ENCODE measurements around the gene ALDH3A1. TPM values are rescaled to one million over a fixed set of nuclear protein-coding genes. Genes with fewer than 3 reads are reported as not detected.

The ALDH3A1 gene
- total RNA-seq, 2 experiments from 2014 or later = not detected

DNA sequence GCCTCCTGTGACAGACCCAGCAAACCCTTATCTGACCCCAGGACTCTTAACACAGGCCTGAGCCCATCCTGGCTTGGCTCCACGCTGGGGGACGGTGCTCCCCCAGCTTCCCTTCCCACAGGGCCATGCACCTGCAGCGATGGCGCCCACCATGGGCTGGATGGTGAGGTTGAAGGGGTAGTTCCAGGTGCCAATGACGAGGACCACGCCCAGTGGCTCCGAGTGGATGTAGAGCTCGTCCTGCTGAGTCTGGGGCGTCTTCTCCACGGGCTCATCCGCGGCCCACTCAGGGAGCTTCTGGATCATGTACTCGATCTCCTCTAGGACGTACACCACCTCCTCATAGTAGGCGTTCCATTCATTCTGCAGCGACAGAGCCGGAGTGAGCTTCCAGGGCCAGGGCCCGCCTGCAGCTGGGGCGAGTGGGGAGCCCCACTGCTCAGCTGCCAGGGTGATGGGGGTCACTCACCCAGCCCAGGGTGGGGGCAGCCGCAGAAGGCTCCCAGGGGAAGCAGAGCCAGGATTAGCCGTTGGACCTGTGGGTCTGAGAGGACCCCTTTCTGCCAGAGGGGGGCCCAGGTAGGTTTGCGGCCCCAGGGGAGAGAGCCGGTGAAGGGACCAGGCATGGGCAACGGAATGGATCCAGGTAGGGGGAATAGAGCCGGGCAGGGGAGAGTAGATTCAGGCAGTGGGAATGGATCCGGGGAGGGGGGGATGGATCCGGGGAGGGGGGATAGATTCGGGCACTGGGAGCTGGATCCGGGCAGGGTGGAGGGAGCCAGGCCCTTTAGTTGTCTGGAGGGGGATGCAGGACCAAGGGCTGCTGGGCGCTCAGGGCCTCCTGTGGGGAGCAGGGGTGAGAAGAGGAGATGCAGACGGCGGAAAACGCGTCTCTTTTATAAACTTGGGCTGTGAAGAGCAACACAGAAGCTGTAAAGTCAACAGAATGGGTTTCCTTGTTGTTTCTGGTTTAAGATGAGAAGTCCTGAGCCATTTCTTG is 4.7 kb downstream of the ALDH3A1 start:
- Mint-ChIP-seq H3K4me3 (no peak overlapping the region), H3K36me3 (ENCODE audit: low read depth) (no peaks in the 10 kb centered on the region), H3K9me3 (no peaks in the 10 kb centered on the region), H3K4me1 (ENCODE audit: low read depth) (peaks cover 14% of the 10 kb centered on the region), H3K27me3 (no peaks in the 10 kb centered on the region), H3K27ac (no peak overlapping the region)
- ChIA-PET CTCF (no interaction called here), POLR2A (no interaction called here)
- H3K27ac ChIP-seq (ENCODE audit: low read depth in 1 of 2, low read length in 2 of 2) = no peak overlapping the region
- no peaks in the 10 kb centered on the region for H3K27me3 ChIP-seq (ENCODE audit: control insufficient read depth in 1 of 2, insufficient read depth in 2 of 2, low read length in 2 of 2)
- no peak overlapping the region for H3K4me3 ChIP-seq (ENCODE audit: low read length)
- H3K36me3 ChIP-seq (ENCODE audit: insufficient read depth, low read length) = no peaks in the 10 kb centered on the region
- intact Hi-C loops (cut with DNase I, micrococcal nuclease) = no loop called here
- no peak for DNase-seq
- no peak for TF ChIP-seq CTCF (IDR thresholded peaks at IDR 0.05)
- no peaks in the 10 kb centered on the region for H3K9me3 ChIP-seq (ENCODE audit: control insufficient read depth in 1 of 2, insufficient read depth in 1 of 2, low read length in 2 of 2)
- peaks cover 11% of the 10 kb centered on the region for H3K4me1 ChIP-seq (ENCODE audit: insufficient read depth, low read length)
- no peak for ATAC-seq (ENCODE audit: poor library complexity)

DNA sequence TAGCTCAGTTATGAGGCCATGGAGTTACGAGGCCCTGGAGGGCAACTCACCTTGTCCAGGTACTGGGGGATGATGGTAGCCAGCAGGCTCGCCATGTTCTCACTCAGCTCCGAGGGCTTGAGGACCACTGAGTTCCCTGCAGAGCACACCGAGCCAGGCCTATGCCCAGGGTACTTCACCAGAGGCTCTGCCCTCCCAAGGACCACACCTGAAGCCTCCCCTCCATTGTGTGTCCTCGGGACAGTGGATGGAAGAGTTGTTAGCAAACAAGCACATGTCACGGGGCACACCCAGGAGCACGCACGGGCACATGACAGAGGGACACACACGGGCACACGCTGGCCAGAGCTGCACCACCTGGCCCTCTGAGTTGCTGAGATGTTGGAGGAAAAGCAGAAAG is 5.6 kb downstream of the ALDH3A1 start:
- no peaks in the 10 kb centered on the region for H3K36me3 Mint-ChIP-seq (ENCODE audit: low read depth)
- DNase-seq (no peak), ATAC-seq (ENCODE audit: poor library complexity) (no peak)
- intact Hi-C loops (cut with DNase I, micrococcal nuclease) = no loop called here
- no peaks in the 10 kb centered on the region for H3K9me3 Mint-ChIP-seq
- H3K27me3 ChIP-seq (ENCODE audit: control insufficient read depth in 1 of 2, insufficient read depth in 2 of 2, low read length in 2 of 2) = no peaks in the 10 kb centered on the region
- H3K36me3 ChIP-seq (ENCODE audit: insufficient read depth, low read length) = no peaks in the 10 kb centered on the region
- ChIA-PET CTCF (no interaction called here), POLR2A (no interaction called here)
- H3K9me3 ChIP-seq (ENCODE audit: control insufficient read depth in 1 of 2, insufficient read depth in 1 of 2, low read length in 2 of 2) = no peaks in the 10 kb centered on the region
- peaks cover 11% of the 10 kb centered on the region for H3K4me1 ChIP-seq (ENCODE audit: insufficient read depth, low read length)
- no peak overlapping the region for H3K27ac Mint-ChIP-seq
- no peaks in the 10 kb centered on the region for H3K27me3 Mint-ChIP-seq
- peak overlapping the region; percentile 66 for H3K4me3 Mint-ChIP-seq
- no peak overlapping the region for H3K4me3 ChIP-seq (ENCODE audit: low read length)
- peaks cover 14% of the 10 kb centered on the region for H3K4me1 Mint-ChIP-seq (ENCODE audit: low read depth)
- no peak overlapping the region for H3K27ac ChIP-seq (ENCODE audit: low read depth in 1 of 2, low read length in 2 of 2)
- no peak for TF ChIP-seq CTCF (IDR thresholded peaks at IDR 0.05)

GRCh38 chr17:19741832-19742457 is 6.2 kb downstream of the ALDH3A1 start:
- TF ChIP-seq CTCF (IDR thresholded peaks at IDR 0.05) = no peak
- no peaks in the 10 kb centered on the region for H3K36me3 Mint-ChIP-seq (ENCODE audit: low read depth)
- Histone ChIP-seq H3K9me3 (ENCODE audit: control insufficient read depth in 1 of 2, insufficient read depth in 1 of 2, low read length in 2 of 2) (no peaks in the 10 kb centered on the region), H3K4me3 (ENCODE audit: low read length) (no peak overlapping the region), H3K27ac (ENCODE audit: low read depth in 1 of 2, low read length in 2 of 2) (no peak overlapping the region), H3K27me3 (ENCODE audit: control insufficient read depth in 1 of 2, insufficient read depth in 2 of 2, low read length in 2 of 2) (no peaks in the 10 kb centered on the region), H3K4me1 (ENCODE audit: insufficient read depth, low read length) (peaks cover 11% of the 10 kb centered on the region), H3K36me3 (ENCODE audit: insufficient read depth, low read length) (no peaks in the 10 kb centered on the region)
- DNase-seq = no peak
- no peak overlapping the region for H3K4me3 Mint-ChIP-seq
- no peaks in the 10 kb centered on the region for H3K9me3 Mint-ChIP-seq
- ATAC-seq (ENCODE audit: poor library complexity) = no peak
- intact Hi-C loops (cut with DNase I, micrococcal nuclease) = no loop called here
- no peaks in the 10 kb centered on the region for H3K27me3 Mint-ChIP-seq
- H3K4me1 Mint-ChIP-seq (ENCODE audit: low read depth) = peaks cover 14% of the 10 kb centered on the region
- ChIA-PET POLR2A (interaction anchor here (1.2 kb wide), 1 partner anchor 31 kb away, joined by 3 read pairs; no protein-coding TSS in a partner anchor), CTCF (no interaction called here)
- H3K27ac Mint-ChIP-seq = no peak overlapping the region
